ENCODE measurements around the gene KIAA1755. TPM values are rescaled to one million over a fixed set of nuclear protein-coding genes. Genes with fewer than 3 reads are reported as not detected.

Gene KIAA1755
- total RNA-seq, 3 donors from 2014 or later = 2.1 to 5.1 (median 4.3) TPM

DNA sequence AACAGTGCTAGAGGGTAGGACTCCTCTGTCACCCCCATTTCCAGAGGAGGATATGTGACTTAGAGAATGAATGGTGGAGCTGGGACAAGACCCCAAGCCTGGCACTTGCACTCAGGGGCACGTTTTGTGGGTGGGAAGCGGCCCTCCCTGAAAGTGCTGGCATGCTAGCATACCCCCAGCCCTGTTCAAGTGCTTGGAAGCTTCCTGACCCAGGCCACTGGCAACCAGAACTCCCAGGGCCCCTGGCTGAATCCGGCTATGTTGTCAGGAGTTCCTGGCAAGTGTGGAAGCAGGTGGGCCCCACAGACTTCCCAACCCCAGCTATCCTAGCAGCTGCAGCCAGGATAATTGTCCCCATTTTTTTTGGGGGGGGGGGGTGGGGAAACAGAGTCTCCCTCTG is 59.9 kb downstream of the KIAA1755 start:
- H3K27me3 ChIP-seq = peaks cover 0 to 6% of the 10 kb centered on the region in 2 donors
- no peak for DNase-seq (ENCODE audit: low spot score in 2 of 2)
- H3K4me3 ChIP-seq = no peak overlapping the region
- no peaks in the 10 kb centered on the region for H3K4me1 ChIP-seq
- H3K9me3 ChIP-seq = no peaks in the 10 kb centered on the region
- TF ChIP-seq, protein P1, sequence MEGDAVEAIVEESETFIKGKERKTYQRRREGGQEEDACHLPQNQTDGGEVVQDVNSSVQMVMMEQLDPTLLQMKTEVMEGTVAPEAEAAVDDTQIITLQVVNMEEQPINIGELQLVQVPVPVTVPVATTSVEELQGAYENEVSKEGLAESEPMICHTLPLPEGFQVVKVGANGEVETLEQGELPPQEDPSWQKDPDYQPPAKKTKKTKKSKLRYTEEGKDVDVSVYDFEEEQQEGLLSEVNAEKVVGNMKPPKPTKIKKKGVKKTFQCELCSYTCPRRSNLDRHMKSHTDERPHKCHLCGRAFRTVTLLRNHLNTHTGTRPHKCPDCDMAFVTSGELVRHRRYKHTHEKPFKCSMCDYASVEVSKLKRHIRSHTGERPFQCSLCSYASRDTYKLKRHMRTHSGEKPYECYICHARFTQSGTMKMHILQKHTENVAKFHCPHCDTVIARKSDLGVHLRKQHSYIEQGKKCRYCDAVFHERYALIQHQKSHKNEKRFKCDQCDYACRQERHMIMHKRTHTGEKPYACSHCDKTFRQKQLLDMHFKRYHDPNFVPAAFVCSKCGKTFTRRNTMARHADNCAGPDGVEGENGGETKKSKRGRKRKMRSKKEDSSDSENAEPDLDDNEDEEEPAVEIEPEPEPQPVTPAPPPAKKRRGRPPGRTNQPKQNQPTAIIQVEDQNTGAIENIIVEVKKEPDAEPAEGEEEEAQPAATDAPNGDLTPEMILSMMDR (IDR thresholded peaks at IDR 0.05) = no peak
- no peak for TF ChIP-seq POLR2A (IDR thresholded peaks at IDR 0.05)
- TF ChIP-seq POLR2AphosphoS5 (IDR thresholded peaks at IDR 0.05) = no peak
- no peak overlapping the region for H3K27ac ChIP-seq
- H3K36me3 ChIP-seq = no peaks in the 10 kb centered on the region
- intact Hi-C loops (cut with DNase I; ENCODE audit: low total_unique reads) = no loop called here

- TF ChIP-seq POLR2AphosphoS5 (IDR thresholded peaks at IDR 0.05) (no peak), POLR2A (IDR thresholded peaks at IDR 0.05) (no peak)
- TF ChIP-seq, protein P1 (IDR thresholded peaks at IDR 0.05) = no peak
- H3K4me3 ChIP-seq = no peak overlapping the region
- intact Hi-C loops (cut with DNase I; ENCODE audit: low total_unique reads) = no loop called here
- H3K4me1 ChIP-seq = no peaks in the 10 kb centered on the region
- DNase-seq (ENCODE audit: low spot score in 2 of 2) = no peak
- no peaks in the 10 kb centered on the region for H3K36me3 ChIP-seq
- H3K27me3 ChIP-seq = peaks cover 0 to 6% of the 10 kb centered on the region in 2 donors
- no peak overlapping the region for H3K27ac ChIP-seq
- no peaks in the 10 kb centered on the region for H3K9me3 ChIP-seq
Observed at GRCh38 chr20:38199501-38200390, 60.8 kb downstream of the KIAA1755 start.

DNA sequence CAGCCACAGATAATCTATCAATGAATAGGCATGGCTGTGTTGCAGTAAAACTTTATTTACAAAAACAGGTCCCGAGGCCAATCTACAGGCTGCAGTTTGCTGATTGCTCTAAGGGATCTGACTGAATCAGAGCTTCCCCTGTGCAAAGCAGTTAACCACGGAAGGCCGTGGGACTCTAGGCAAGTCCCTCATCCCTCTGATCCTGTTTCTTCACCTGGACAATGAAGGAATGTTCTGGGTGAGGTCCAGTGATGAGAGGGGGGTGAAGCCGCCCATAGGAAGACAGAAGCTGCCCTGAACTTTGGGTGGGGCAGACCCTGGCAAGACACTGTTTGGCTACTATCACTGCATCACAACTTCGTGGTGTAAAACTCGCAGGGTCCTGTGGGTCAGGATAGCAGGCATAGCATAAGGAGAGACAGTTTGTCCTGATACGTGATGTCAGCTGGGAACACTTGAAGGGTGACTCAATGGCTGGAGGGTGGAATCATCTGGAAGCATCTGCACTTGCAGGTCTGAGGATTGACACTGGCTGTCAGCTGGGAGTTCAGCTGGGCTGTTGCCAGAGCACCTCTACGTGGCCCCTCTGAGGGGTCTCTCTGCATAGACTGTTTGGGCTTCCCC is 62.2 kb downstream of the KIAA1755 start:
- no peaks in the 10 kb centered on the region for H3K36me3 ChIP-seq
- DNase-seq (ENCODE audit: low spot score in 2 of 2) = no peak
- TF ChIP-seq, protein P1 (IDR thresholded peaks at IDR 0.05) = no peak
- TF ChIP-seq POLR2AphosphoS5 (IDR thresholded peaks at IDR 0.05) = no peak
- no peak for TF ChIP-seq POLR2A (IDR thresholded peaks at IDR 0.05)
- intact Hi-C loops (cut with DNase I; ENCODE audit: low total_unique reads) = no loop called here
- H3K9me3 ChIP-seq = no peaks in the 10 kb centered on the region
- no peak overlapping the region for H3K27ac ChIP-seq
- peaks cover 0 to 6% of the 10 kb centered on the region in 2 donors for H3K27me3 ChIP-seq
- H3K4me1 ChIP-seq = no peaks in the 10 kb centered on the region
- no peak overlapping the region for H3K4me3 ChIP-seq

DNA sequence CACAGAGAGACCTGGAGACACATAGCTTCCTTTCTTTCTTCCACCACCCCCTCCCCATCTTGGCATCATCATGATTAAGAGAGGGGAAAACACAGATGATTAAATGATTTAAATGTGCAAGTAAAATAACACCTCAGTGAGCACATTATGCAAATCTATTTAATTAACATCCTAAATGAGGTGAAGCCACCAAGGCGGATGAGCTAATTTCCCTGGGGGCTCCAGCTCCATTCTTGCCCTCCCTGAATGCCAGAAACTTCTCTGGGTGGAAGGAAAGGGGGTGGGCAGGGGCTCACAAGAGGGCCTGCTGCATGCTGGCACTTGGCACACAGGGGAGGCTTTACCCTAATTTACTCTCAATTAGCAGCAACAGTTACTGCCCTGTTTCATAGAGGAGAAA is 62.9 kb downstream of the KIAA1755 start:
- intact Hi-C loops (cut with DNase I; ENCODE audit: low total_unique reads) = no loop called here
- Histone ChIP-seq H3K4me1 (no peaks in the 10 kb centered on the region), H3K36me3 (no peaks in the 10 kb centered on the region), H3K4me3 (no peak overlapping the region), H3K27ac (no peak overlapping the region), H3K27me3 (peaks cover 0 to 6% of the 10 kb centered on the region in 2 donors), H3K9me3 (no peaks in the 10 kb centered on the region)
- TF ChIP-seq, protein P1 (IDR thresholded peaks at IDR 0.05) = no peak
- TF ChIP-seq POLR2AphosphoS5 (IDR thresholded peaks at IDR 0.05) (no peak), POLR2A (IDR thresholded peaks at IDR 0.05) (no peak)
- DNase-seq (ENCODE audit: low spot score in 2 of 2) = no peak

- H3K4me1 ChIP-seq = no peaks in the 10 kb centered on the region
- peaks cover 0 to 5% of the 10 kb centered on the region in 2 donors for H3K27me3 ChIP-seq
- no peaks in the 10 kb centered on the region for H3K36me3 ChIP-seq
- DNase-seq (ENCODE audit: low spot score in 2 of 2) = no peak
- no peak overlapping the region for H3K4me3 ChIP-seq
- H3K27ac ChIP-seq = no peak overlapping the region
- TF ChIP-seq, protein P1 (IDR thresholded peaks at IDR 0.05) = no peak
- TF ChIP-seq POLR2AphosphoS5 (IDR thresholded peaks at IDR 0.05) (no peak), POLR2A (IDR thresholded peaks at IDR 0.05) (no peak)
- H3K9me3 ChIP-seq = no peaks in the 10 kb centered on the region
- intact Hi-C loops (cut with DNase I; ENCODE audit: low total_unique reads) = no loop called here
Observed at GRCh38 chr20:38197217-38197616, 63.3 kb downstream of the KIAA1755 start.

Data from breast epithelium (tissue), 4 donors.